ELR (cell line): ENCODE data around the gene IQGAP2.
"Not testable (repeated sequence)": the region's sequence is repeated elsewhere in the genome, so short reads cannot be mapped to it uniquely, and the experiment has no call there.

ENCODE experiments used
- DNase-seq: peaks from one replicate; pipeline ENCODE4 v3.0.0-alpha.2; 2015; ENCODE audit warnings: low read depth

Gene IQGAP2

DNA sequence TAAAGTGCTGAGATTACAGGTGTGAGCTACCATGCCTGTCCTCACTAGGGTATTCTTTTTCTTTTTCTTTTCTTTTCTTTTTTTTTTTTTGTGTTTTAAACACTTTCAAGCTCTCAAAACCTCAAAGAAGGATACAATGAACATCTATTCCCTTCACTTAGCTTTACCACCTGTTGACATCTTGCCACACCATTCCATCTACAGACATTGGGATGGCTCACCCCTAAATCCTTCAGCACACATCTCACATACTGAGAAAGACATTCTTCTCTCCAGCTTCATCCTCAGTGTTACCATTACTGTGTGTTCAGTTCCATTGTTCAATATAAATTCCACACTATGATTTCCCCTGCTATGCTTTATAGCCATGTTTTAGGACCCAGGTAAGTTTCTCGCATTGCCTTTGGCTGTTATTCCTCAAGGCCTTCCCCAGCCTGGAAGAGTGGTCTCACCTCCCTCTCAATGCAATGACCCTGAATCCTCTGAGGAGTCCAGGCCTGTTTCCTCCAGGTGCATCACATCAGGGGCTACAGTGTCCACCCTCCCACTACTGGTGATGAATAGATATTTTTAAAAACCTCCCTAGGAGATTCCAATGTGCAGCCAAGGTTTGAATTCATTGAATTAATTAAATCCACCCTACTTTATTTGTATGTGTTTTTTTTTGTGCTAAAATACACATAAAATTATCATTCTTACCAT, 16.7 kb downstream of the IQGAP2 start:
- DNase-seq: no peak

DNA sequence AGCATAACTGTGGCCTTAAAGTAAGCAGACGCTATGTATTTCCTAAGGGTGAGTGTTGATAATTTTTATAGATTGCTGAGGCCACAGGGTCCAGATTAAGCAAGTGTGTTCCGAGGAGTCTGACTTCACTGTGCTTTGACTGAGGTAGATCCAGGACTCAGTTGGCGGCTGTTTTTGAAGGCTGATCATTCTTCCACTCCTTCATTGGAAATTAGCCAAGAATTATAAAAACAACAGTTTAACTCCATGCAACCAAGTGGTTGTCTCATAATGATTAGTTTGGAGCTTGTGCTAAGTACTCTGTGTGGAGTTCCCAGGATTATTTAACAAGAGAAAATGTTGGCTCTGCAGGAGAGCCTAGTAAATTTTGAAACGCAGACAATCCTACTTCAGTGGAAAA, 19.1 kb downstream of the IQGAP2 start:
- DNase-seq: no peak

GRCh38 chr5:76422742-76423141, 19.7 kb downstream of the IQGAP2 start:
- DNase-seq: no peak

GRCh38 chr5:76425146-76425545, 22.1 kb downstream of the IQGAP2 start:
- no peak for DNase-seq

DNA sequence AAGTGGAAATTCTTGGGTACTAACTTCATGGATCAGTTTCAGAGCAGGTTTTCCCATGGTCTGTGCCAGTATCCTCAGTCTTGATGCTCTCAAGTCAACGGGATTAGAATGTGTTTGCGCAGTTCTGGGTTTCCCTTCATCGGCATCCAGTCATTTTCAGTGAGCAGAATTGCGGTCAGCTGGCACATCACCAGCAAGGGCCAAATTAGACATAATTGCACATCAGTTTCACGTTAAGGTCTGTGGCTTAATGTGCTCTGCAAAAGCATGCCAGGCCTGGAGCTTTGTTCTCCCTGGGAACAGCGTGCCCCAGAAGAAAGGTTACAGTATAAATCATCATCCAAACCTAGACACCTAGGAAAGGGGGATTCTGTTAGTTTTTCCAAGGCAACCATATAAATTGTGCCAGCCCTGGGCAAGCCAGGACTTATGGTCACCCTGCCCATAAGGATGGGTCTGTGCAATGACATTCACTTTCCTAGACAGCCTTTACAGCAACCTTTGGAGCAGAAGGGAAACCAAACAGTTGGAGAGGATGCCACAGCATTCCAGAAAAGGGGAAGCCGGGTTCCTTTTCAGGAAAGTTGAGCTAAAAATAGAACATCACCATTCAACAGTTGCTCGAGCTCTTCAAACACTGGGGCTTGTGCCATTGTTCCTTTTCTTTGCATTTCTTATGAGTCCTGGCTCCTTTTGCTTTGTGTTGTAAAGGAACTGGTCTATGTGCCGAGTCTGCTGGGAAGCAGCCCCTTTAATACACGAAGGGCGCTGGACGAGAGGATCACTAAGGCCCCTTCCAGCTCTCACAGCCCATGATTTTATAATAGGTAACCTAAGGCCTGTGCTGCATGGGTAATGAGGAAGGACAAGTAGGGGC, 23.1 kb downstream of the IQGAP2 start:
- no peak for DNase-seq

GRCh38 chr5:76427206-76428140, 24.4 kb downstream of the IQGAP2 start:
- no peak for DNase-seq

DNA sequence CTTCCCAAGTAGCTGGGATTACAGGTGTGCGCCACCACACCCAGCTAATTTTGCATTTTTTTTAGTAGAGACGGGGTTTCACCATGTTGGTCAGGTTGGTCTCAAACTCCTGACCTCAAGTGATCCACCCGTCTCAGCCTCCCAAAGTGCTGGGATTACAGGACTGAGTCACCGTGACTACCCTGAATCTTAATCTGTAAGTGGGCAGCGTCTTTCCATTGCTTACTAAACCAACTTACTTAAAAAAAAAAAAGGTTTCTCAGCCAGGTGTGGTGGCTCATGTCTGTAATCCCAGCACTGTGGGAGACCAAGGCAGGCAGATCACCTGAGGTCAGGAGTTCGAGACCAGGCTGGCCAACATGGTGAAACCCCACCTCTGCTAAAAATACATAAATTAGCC, 25.5 kb downstream of the IQGAP2 start:
- DNase-seq: not testable (repeated sequence)

GRCh38 chr5:76433261-76433660, 30.2 kb downstream of the IQGAP2 start:
- no peak for DNase-seq

GRCh38 chr5:76437507-76437906, 34.4 kb downstream of the IQGAP2 start:
- DNase-seq: not testable (repeated sequence)

GRCh38 chr5:76438025-76438424, 34.9 kb downstream of the IQGAP2 start:
- no peak for DNase-seq

DNA sequence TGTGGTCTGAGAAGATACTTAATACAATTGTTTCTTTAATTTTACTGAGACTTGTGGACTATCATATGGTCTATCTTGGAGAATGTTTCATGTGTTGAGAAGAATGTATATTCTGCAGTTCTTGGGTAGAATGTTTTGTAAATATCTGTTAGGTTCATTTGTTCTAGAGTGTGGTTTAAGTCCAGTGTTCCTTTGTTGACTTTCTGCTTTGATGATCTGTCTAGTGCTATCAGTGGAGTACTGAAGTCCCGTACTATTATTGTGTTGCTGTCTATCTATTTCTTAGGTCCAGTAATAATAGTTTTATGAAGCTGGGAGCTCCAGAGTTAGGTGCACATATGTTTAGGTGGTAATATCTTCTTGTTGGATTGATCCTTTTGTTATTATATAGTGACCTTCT, 36.1 kb downstream of the IQGAP2 start:
- no peak for DNase-seq

DNA sequence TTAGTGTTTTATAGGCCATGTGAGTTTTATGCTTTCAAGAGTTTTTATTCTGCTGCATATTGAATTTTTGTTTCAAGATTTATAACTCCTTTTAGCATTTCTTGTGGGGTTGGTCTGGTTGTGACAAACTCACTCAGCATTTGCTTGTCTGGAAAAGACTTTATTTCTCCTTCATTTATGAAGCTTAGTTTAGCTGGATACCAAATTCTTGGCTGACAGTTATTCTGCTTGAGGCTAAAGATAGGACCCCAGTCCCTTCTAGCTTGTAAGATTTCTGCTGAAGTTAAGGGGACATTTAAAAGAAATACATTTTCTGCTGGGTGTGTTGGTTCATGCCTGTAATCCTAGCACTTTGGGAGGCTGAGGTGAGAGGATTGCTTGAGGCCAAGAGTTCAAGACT, 36.8 kb downstream of the IQGAP2 start:
- no peak for DNase-seq

GRCh38 chr5:76441101-76441500, 38.0 kb downstream of the IQGAP2 start:
- no peak for DNase-seq

DNA sequence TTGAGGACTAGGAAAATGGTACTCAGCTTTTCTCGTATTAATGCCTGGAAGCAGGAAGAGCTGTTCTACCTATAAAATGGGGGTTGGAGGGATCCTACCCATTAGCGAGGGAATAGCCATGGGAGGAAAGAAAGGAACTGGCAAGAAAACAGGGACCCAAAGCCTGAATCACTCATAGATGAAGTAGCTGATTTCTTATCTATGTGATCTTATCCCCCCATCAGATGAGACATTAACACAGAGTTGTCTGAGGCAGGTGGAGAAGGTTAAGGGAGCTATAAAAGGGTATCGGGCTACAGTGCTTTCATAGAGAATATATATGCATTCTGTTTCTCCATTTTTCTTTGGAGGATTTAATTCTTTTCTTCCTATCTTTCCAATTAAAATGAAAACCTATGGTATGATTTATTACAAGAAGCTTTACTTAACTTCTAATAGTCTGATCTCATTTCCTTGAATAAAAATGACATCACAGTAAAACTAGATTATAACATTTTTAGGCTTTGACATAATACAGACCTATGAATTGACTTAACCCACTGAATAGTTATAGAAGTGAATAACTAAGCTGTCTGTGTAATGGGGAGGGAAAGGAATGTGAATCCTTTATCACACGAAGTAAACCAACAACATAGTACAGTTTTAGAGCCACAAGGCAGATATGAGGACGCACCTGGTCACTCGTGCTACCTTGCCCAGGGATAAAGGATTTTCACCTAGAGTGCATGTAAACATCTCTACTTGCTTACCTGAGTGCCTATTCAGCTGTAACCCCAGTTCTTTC, 39.0 kb downstream of the IQGAP2 start:
- no peak for DNase-seq

- no peak for DNase-seq
These were observed 40.1 kb downstream of the IQGAP2 start for GRCh38 chr5:76443066-76443800.

- DNase-seq: no peak
These were observed 42.0 kb downstream of the IQGAP2 start for GRCh38 chr5:76445063-76445462.

GRCh38 chr5:76445830-76446229, 42.7 kb downstream of the IQGAP2 start:
- no peak for DNase-seq

DNA sequence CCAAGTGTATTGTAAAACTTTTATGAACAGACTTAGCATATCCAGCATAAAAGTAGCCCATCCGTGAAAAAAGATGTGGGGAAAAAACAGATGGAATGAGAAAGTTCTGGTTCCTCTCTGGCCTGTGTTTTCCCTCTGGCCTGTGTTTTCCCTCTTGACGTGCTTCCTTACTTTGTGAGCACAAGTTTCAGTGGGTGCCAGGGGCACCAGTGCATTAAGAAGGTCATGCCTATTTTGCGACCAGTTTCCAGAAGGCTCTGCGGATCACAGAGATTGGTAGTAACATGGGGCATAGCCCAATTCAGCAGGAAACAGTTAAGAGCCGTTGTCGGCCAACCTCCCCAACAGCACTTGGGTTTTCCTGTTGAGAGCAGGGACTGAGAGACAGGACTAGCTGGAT, 43.7 kb downstream of the IQGAP2 start:
- no peak for DNase-seq

DNA sequence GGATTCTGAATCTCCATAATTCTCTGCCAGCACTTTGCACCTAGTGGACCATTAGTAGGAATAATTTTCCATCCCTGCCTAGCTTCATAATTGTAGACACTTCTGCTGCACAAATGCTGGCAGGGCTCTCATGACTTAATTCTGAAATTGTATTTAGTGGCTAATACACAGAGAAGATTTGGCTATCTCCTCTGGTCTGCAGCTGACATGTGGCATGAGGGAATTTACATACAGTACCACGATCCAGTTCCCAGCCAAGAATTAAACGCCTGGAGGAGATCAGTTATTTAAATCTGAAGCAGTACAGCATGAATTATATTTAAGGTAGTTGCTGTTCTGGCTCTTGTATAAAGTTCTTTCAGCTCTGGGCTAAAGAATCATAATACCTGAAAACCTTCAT, 46.5 kb downstream of the IQGAP2 start:
- no peak for DNase-seq

GRCh38 chr5:76450054-76450453, 47.0 kb downstream of the IQGAP2 start:
- no peak for DNase-seq
